HG02840 (cell line): ENCODE results near the gene MRPL54.

Experiments used
- ATAC-seq: cut with Tn5 transposase; IDR thresholded peaks from one replicate; pipeline ENCODE4 v1.9.1; 2021; ENCODE audit warnings: mild to moderate bottlenecking, moderate library complexity, moderate number of reproducible peaks; ENCODE audit not compliant: unreplicated experiment, low FRiP score

MRPL54 gene

GRCh38 chr19:3762501-3763459, at the start of gene MRPL54:
MRPL54 (plus strand) TSS chr19:3762682; CDS start chr19:3762701, 19 bp downstream.
- peak; percentile 71 for ATAC-seq

- ATAC-seq, result no peak
These were observed 46.3 kb upstream of the MRPL54 start for GRCh38 chr19:3716147-3716668.

DNA sequence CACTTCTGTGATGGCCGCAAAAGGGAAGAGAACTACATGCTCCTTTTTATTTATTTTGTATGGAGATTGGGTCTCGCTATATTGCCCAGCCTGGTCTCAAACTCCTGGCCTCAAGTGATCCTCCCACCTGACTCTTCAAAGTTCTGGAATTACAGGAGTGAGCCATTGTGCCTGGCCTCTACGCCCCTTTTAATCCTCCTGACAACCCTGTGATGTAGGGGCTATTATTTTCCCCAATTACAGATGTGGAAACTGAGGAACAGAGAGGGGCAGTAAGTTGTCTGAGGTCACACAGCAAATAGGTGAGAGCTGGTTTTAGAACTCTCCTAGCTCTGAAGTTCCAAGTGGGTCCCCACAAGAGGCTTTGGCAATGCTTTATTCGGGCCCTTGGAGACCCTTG, 42.6 kb upstream of the MRPL54 start:
- no peak for ATAC-seq

GRCh38 chr19:3720349-3720917, 42.0 kb upstream of the MRPL54 start:
- no peak for ATAC-seq

DNA sequence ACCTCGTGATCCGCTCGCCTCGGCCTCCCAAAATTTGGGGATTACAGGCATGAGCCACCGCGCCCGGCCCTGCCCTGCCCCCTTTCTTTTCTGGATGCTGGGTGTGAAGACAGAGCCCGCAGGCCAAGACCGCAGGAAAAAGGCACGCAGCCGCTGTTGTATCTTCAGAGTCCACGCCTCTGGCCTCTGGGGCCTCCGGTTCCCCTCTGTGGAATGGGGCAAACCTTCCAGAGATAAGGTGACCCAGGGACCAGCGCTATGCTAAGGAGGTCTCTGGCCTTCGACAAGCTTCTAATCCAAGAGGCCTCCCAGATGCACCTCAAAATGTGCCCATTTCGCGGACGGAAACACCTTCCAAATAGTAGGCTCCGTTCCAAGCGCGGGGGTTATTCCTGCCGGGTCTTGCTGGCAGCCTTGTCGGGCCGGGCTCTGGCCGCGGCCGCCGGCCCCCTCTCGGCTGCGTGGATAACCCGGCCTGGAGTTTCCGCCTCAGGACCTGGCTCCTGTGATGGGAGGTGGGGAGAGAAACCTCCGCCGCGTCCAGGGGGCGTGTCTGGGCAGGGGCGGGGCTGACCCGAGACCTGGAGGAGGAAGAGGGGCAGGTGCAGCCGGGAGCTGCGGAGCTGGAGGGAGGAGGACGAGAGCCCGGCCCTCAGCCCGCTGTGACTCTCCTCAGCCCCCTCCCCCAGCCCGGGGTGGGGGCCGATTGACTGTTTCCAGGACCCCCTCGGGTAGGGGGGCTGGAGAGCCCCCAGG, 41.2 kb upstream of the MRPL54 start:
- ATAC-seq, result no peak

GRCh38 chr19:3721887-3722442, 40.5 kb upstream of the MRPL54 start:
- ATAC-seq, result no peak

DNA sequence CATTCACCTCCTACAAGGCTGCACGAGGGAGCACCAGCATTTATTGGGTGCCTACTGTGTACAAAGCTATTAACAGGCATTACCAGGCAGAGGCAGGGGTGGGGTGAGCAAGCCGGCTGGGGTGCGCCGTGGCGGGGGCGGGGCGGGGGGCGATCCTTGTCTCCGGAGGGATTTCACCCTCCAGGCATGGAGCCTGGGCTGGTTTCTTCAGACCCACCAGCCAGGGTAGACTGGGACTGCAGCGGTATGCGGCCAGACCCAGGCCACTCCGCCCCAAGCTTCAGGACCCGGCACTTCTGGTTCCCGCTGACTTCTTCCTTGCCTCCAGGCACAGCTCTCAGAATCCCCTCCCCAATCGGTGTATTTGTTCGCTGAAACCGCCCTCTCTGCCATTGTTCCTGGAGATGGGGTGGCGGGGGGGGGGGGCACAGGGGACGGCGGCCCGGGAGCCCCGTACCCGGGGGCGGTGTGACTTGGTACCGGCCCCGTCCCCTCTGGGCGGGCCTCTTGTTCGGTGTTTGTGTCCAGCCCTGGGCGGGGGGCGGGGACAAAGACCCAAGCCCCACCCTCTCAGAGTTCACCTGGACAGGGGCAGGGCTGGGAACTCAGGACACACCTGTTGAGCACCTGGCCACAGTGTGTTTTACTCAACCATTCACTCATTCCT, 39.9 kb upstream of the MRPL54 start:
- no peak for ATAC-seq

- no peak for ATAC-seq
These were observed 39.4 kb upstream of the MRPL54 start for GRCh38 chr19:3723110-3723488.

GRCh38 chr19:3723883-3724282, 38.6 kb upstream of the MRPL54 start:
- no peak for ATAC-seq

DNA sequence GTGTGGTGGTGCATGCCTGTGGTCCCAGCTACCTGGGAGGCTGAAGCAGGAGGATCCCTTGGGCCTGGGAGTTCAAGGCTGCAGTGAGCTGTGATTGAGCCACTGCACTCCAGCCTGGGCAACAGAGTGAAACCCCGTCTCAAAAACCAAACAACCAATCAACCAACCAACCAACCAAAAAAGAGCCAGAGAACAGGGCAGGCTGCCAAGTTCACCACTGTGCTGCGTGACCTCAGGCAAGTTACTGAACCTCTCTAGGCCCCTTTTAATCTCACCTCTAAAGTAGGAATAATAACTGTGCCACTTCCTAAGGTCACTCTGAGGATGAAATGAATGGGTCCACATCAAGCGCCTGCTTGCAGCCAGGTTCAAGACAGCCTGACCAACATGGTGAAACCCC, 37.4 kb upstream of the MRPL54 start:
- no peak for ATAC-seq

DNA sequence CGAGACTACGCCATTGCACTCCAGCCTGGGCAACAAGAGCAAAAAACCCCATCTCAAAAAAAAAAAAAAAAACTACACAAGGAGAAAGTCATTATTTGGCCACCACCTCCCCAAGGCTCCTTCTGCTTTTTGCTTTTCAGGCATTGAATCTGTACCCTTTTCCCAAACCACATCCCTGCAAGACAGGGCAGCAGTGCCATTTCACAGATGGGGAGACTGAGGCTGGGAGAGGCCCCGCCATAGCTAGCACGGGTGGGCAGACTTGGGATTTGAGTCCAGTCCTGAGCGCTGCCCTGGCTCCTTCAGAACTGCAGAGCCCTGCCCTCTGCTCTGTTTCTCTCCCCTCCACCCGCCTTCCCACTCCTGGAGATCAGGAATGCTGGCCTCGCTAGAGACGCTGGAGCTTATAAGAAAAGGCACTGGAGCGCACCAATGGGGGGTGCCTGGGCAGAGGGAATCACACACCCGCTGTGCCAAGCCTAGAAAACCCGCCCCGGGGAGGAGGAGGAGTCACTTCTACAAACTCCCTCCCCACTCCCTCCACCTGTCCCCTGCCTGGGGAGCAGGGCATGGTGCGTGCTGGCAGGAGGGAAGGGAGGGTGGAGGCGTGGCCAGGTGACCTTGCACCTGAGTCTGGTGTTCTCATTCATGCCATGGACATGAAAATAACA, 36.7 kb upstream of the MRPL54 start:
- ATAC-seq, result no peak

- ATAC-seq, result no peak
These were observed 32.0 kb upstream of the MRPL54 start for GRCh38 chr19:3730457-3730958.

- no peak for ATAC-seq
These were observed 30.4 kb upstream of the MRPL54 start for GRCh38 chr19:3732108-3732507.

DNA sequence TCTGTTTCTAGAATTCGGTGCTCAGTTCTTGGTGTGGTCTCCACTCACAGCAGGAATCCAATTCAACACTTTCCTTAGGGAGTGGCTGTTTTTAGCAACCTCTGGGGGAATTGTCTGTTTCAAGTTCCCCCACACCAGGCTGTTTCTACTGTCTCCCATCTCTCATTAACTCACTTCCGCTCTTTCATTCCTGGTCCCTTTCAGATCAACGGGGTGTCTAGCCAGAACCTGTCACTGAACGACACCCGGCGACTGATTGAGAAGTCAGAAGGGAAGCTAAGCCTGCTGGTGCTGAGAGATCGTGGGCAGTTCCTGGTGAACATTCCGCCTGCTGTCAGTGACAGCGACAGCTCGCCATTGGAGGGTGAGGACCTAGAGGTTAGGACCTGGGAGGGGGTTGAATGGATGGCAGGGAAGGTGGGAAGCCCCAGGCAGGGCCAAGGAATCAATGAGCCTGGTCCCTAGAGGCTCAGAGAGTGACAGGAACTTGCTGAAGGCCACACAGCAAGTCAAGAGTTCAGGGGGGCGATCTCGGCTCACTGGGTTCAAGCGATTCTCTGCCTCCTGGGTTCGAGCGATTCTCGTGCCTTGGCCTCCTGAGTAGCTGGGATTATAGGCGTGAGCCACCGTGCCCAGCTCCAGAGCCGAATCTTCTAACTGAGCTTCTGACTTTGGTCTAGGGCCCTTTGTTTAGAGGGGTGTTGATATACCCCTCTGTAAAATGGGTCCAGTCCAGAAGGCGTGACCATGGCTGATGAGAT, 28.8 kb upstream of the MRPL54 start:
- ATAC-seq, result no peak

DNA sequence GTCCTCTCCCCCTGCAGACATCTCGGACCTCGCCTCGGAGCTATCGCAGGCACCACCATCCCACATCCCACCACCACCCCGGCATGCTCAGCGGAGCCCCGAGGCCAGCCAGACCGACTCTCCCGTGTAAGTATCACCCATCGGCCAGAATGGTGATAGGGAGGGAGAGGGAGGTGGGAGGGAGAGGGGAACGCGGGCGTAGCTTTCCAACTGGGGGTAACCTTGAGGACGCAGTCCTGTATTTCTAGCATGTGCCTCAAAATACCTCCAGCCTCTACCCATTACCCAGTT, 28.2 kb upstream of the MRPL54 start:
- ATAC-seq, result no peak

DNA sequence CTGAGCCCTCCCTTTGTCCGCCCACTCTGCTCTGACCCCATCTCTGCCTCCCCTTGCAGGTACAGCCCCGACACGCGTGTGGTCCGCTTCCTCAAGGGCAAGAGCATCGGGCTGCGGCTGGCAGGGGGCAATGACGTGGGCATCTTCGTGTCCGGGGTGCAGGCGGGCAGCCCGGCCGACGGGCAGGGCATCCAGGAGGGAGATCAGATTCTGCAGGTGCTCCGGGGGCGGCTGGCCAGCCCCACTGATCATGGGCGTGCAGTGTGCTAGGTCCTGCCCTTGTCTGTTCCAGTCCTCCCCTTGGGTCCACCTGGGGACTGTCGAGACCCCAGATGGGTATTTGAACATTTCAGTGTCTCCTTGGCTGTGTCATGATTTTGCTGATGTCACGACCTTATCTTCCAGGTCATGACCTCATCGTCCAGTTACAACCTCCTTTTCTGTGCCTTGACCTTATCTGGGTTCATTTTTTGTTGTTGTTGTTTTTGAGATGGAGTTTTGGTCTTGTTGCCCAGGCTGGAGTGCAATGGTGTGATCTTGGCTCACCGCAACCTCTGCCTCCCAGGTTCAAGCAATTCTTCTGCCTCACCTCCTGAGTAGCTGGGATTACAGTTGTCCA, 26.3 kb upstream of the MRPL54 start:
- ATAC-seq, result no peak

GRCh38 chr19:3737487-3738205, 24.8 kb upstream of the MRPL54 start:
- ATAC-seq, result no peak
